ENCODE data around the gene COL27A1. TPM values are rescaled to one million over a fixed set of nuclear protein-coding genes. Genes with fewer than 3 reads are reported as not detected.

COL27A1 gene
- total and polyA plus RNA-seq, 12 donors = 3.1 to 35.8 (median 5.1) TPM

GRCh38 chr9:114313186-114313585, 157.8 kb downstream of the COL27A1 start:
- Histone ChIP-seq H3K4me3 (no peak overlapping the region), H3K36me3 (peaks cover 0 to 13% (median 0%) of the 10 kb centered on the region in 9 donors), H3K4me1 (peaks cover 0 to 8% (median 0%) of the 10 kb centered on the region in 9 donors), H3K9me3 (peaks cover 0 to 8% (median 0%) of the 10 kb centered on the region in 11 donors), H3K27me3 (no peaks in the 10 kb centered on the region), H3K27ac (no peak overlapping the region)
- 86 to 93% methylated on average over 8 of the region's 8 CpGs for WGBS, 2 donors
- no peak for DNase-seq
- no peak for ATAC-seq
- intact Hi-C loops (cut with DNase I) = no loop called here
- no peak for TF ChIP-seq CTCF (IDR thresholded peaks at IDR 0.05)

GRCh38 chr9:114314256-114314867, 159.0 kb downstream of the COL27A1 start:
- H3K9me3 ChIP-seq = peaks cover 0 to 8% (median 0%) of the 10 kb centered on the region in 11 donors
- H3K27ac ChIP-seq = no peak overlapping the region
- TF ChIP-seq CTCF (IDR thresholded peaks at IDR 0.05) = no peak
- DNase-seq (no peak), ATAC-seq (peak in 1 of 8 donors; percentile 34)
- peaks cover 0 to 11% (median 0%) of the 10 kb centered on the region in 9 donors for H3K36me3 ChIP-seq
- H3K27me3 ChIP-seq = peaks cover 0 to 5% (median 0%) of the 10 kb centered on the region in 7 donors
- WGBS, 2 donors = 75 to 83% methylated on average over 7 of the region's 7 CpGs
- intact Hi-C loops (cut with DNase I) = no loop called here
- H3K4me1 ChIP-seq = peaks cover 0 to 8% (median 0%) of the 10 kb centered on the region in 9 donors
- no peak overlapping the region for H3K4me3 ChIP-seq

GRCh38 chr9:114314881-114315722, 159.8 kb downstream of the COL27A1 start:
- 82 to 87% methylated on average over 8 of the region's 8 CpGs for WGBS, 2 donors
- peak in 2 of 8 donors; percentile 26 to 63 for ATAC-seq
- intact Hi-C loops (cut with DNase I) = no loop called here
- no peak overlapping the region for H3K4me3 ChIP-seq
- no peak overlapping the region for H3K27ac ChIP-seq
- peaks cover 0 to 8% (median 0%) of the 10 kb centered on the region in 9 donors for H3K4me1 ChIP-seq
- peaks cover 0 to 7% (median under 1%) of the 10 kb centered on the region in 7 donors for H3K27me3 ChIP-seq
- H3K36me3 ChIP-seq = peaks cover 0 to 9% (median 0%) of the 10 kb centered on the region in 9 donors
- no peak for DNase-seq
- peaks cover 0 to 8% (median 0%) of the 10 kb centered on the region in 11 donors for H3K9me3 ChIP-seq
- no peak for TF ChIP-seq CTCF (IDR thresholded peaks at IDR 0.05)

- ATAC-seq (no peak), DNase-seq (no peak)
- Histone ChIP-seq H3K27ac (no peak overlapping the region), H3K4me1 (peaks cover 0 to 8% (median 0%) of the 10 kb centered on the region in 9 donors), H3K9me3 (peaks cover 0 to 8% (median 0%) of the 10 kb centered on the region in 11 donors), H3K27me3 (peaks cover 0 to 14% (median 4%) of the 10 kb centered on the region in 7 donors), H3K4me3 (no peak overlapping the region), H3K36me3 (peaks cover 0 to 9% (median 0%) of the 10 kb centered on the region in 9 donors)
- intact Hi-C loops (cut with DNase I) = no loop called here
- 79 to 88% methylated on average over 8 of the region's 8 CpGs for WGBS, 2 donors
- no peak for TF ChIP-seq CTCF (IDR thresholded peaks at IDR 0.05)
Observed at GRCh38 chr9:114315723-114316363, 160.5 kb downstream of the COL27A1 start.

Measured in heart right ventricle (tissue), 16 donors.